Measurements from ENCODE around the gene PROC.
A peak's percentile ranks its signal among the peaks of the same experiment; 100 is the strongest.

- TF ChIP-seq, protein P1, sequence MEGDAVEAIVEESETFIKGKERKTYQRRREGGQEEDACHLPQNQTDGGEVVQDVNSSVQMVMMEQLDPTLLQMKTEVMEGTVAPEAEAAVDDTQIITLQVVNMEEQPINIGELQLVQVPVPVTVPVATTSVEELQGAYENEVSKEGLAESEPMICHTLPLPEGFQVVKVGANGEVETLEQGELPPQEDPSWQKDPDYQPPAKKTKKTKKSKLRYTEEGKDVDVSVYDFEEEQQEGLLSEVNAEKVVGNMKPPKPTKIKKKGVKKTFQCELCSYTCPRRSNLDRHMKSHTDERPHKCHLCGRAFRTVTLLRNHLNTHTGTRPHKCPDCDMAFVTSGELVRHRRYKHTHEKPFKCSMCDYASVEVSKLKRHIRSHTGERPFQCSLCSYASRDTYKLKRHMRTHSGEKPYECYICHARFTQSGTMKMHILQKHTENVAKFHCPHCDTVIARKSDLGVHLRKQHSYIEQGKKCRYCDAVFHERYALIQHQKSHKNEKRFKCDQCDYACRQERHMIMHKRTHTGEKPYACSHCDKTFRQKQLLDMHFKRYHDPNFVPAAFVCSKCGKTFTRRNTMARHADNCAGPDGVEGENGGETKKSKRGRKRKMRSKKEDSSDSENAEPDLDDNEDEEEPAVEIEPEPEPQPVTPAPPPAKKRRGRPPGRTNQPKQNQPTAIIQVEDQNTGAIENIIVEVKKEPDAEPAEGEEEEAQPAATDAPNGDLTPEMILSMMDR (IDR thresholded peaks at IDR 0.05) = peak in 5 of 7 experiments; percentile 14 to 29 (median 25)
- TF ChIP-seq POLR2A (IDR thresholded peaks at IDR 0.05) = no peak
Observed at GRCh38 chr2:127453392-127454171, 35.4 kb downstream of the PROC start.
